ENCODE measurements around the gene ZNF83. TPM values are rescaled to one million over a fixed set of nuclear protein-coding genes. Genes with fewer than 3 reads are reported as not detected.

Gene ZNF83
- total RNA-seq, 1 donor from 2014 or later, result 72.1 TPM

- H3K4me3 Mint-ChIP-seq (ENCODE audit: low read depth), result no peak overlapping the region
- TF ChIP-seq CTCF (IDR thresholded peaks at IDR 0.05; ENCODE audit: unreplicated experiment), result no peak
- H3K9me3 Mint-ChIP-seq (ENCODE audit: low read depth), result no peaks in the 10 kb centered on the region
- H3K27me3 Mint-ChIP-seq, result no peaks in the 10 kb centered on the region
- peaks cover 5% of the 10 kb centered on the region for H3K36me3 Mint-ChIP-seq (ENCODE audit: insufficient read depth)
- H3K4me1 Mint-ChIP-seq (ENCODE audit: low read depth), result peaks cover 17% of the 10 kb centered on the region
- no peak for DNase-seq (ENCODE audit: low spot score, unreplicated experiment)
- H3K27ac Mint-ChIP-seq, result no peak overlapping the region
These were observed 27.4 kb upstream of the ZNF83 start for GRCh38 chr19:52665529-52665928.

DNA sequence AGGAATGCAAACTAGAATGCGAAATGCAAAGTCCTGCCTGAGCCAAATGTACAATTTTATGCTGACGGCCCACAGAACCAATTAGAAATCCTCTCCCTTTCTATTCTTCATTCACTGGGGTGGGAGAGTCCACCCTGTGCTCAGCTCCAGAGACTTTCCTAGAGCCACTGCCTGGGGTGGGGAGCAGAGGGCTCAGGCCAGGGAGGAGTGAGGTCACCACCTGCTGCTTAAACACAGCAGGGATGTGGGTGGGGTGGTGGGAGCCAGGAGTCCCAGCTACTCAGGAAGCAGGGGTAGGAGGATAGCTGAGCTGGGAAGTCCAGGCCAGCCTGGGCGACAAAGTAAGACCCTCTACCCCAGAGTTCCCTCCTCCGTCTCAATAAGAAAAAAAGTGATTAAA lies 26.9 kb upstream of the ZNF83 start:
- no peak for TF ChIP-seq CTCF (IDR thresholded peaks at IDR 0.05; ENCODE audit: unreplicated experiment)
- peaks cover 16% of the 10 kb centered on the region for H3K4me1 Mint-ChIP-seq (ENCODE audit: low read depth)
- no peak overlapping the region for H3K27ac Mint-ChIP-seq
- peaks cover 7% of the 10 kb centered on the region for H3K36me3 Mint-ChIP-seq (ENCODE audit: insufficient read depth)
- no peaks in the 10 kb centered on the region for H3K9me3 Mint-ChIP-seq (ENCODE audit: low read depth)
- H3K4me3 Mint-ChIP-seq (ENCODE audit: low read depth), result no peak overlapping the region
- no peak for DNase-seq (ENCODE audit: low spot score, unreplicated experiment)
- no peaks in the 10 kb centered on the region for H3K27me3 Mint-ChIP-seq

- Mint-ChIP-seq H3K27me3 (no peaks in the 10 kb centered on the region), H3K36me3 (ENCODE audit: insufficient read depth) (peaks cover 7% of the 10 kb centered on the region), H3K4me3 (ENCODE audit: low read depth) (no peak overlapping the region), H3K27ac (no peak overlapping the region), H3K9me3 (ENCODE audit: low read depth) (no peaks in the 10 kb centered on the region), H3K4me1 (ENCODE audit: low read depth) (peaks cover 15% of the 10 kb centered on the region)
- no peak for TF ChIP-seq CTCF (IDR thresholded peaks at IDR 0.05; ENCODE audit: unreplicated experiment)
- no peak for DNase-seq (ENCODE audit: low spot score, unreplicated experiment)
These were observed 26.3 kb upstream of the ZNF83 start for GRCh38 chr19:52664461-52664860.

GRCh38 chr19:52662631-52663030 lies 24.5 kb upstream of the ZNF83 start:
- Mint-ChIP-seq H3K4me3 (ENCODE audit: low read depth) (no peak overlapping the region), H3K27me3 (no peaks in the 10 kb centered on the region), H3K27ac (no peak overlapping the region), H3K36me3 (ENCODE audit: insufficient read depth) (peaks cover 13% of the 10 kb centered on the region), H3K4me1 (ENCODE audit: low read depth) (peaks cover 29% of the 10 kb centered on the region), H3K9me3 (ENCODE audit: low read depth) (no peaks in the 10 kb centered on the region)
- no peak for TF ChIP-seq CTCF (IDR thresholded peaks at IDR 0.05; ENCODE audit: unreplicated experiment)
- no peak for DNase-seq (ENCODE audit: low spot score, unreplicated experiment)

GRCh38 chr19:52660981-52661380 lies 22.8 kb upstream of the ZNF83 start:
- Mint-ChIP-seq H3K9me3 (ENCODE audit: low read depth) (no peaks in the 10 kb centered on the region), H3K4me3 (ENCODE audit: low read depth) (no peak overlapping the region), H3K27ac (no peak overlapping the region), H3K27me3 (no peaks in the 10 kb centered on the region), H3K36me3 (ENCODE audit: insufficient read depth) (peaks cover 16% of the 10 kb centered on the region), H3K4me1 (ENCODE audit: low read depth) (peaks cover 20% of the 10 kb centered on the region)
- DNase-seq (ENCODE audit: low spot score, unreplicated experiment), result no peak
- TF ChIP-seq CTCF (IDR thresholded peaks at IDR 0.05; ENCODE audit: unreplicated experiment), result no peak
